ENCODE data around the gene KCTD16.

The KCTD16 gene

DNA sequence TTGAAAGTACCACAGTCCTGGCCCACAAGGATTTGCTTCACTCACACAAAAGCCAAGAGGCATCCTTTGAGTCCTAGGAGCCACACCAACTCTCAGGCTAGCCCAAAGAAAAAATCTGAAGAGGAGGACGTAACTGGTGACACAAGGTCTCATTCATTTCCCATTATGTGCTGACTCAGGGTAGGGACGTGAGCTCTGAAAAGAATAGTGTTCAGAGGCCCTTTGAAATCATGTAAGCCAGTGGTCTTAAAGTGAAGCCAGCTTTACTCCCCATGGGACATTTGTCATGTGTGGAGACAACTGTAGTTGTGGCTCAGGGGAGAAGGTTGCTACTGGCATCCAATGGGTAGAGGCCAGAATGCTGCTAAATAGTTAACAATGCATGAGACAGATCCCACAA is 332.4 kb downstream of the KCTD16 start:
- TF ChIP-seq, protein P1, sequence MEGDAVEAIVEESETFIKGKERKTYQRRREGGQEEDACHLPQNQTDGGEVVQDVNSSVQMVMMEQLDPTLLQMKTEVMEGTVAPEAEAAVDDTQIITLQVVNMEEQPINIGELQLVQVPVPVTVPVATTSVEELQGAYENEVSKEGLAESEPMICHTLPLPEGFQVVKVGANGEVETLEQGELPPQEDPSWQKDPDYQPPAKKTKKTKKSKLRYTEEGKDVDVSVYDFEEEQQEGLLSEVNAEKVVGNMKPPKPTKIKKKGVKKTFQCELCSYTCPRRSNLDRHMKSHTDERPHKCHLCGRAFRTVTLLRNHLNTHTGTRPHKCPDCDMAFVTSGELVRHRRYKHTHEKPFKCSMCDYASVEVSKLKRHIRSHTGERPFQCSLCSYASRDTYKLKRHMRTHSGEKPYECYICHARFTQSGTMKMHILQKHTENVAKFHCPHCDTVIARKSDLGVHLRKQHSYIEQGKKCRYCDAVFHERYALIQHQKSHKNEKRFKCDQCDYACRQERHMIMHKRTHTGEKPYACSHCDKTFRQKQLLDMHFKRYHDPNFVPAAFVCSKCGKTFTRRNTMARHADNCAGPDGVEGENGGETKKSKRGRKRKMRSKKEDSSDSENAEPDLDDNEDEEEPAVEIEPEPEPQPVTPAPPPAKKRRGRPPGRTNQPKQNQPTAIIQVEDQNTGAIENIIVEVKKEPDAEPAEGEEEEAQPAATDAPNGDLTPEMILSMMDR (IDR thresholded peaks at IDR 0.05; ENCODE audit: low read depth, low read length, missing control alignments): no peak
- DNase-seq (ENCODE audit: extremely low read depth, low read depth): no peak
- H3K4me3 ChIP-seq (replicated peaks; ENCODE audit: low read depth, low read length): no peak overlapping the region

DNA sequence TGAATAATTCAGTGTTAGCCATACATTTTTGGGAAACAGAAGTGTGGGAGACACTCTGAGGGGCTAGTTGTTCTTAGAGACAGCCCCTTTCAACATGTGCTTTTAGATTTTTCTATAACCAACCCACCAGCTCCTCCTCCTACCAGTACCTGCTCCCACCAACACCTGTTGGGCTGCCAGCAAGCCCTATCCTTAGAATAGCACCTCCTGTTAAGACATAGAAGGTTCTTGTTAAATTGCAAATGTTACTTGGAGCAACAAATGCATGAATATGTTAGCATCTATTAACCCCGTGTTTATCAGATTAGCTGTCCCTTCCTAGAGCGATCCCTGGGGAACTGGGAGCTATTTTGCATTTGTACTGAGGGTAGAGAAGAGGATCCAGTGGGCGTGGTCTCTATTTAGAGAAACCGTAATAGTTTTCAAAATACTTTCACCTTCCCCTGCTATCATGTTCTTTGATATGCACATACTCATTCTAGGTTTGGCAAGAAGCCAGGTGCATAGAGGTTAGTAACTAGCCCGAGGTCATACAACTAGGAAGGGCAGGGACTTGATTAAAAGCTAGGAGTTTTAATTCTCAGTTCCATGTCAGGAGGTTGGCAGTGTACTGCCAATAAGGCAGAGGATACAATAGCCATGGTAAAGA is 334.4 kb downstream of the KCTD16 start:
- no peak overlapping the region for H3K4me3 ChIP-seq (replicated peaks; ENCODE audit: low read depth, low read length)
- DNase-seq (ENCODE audit: extremely low read depth, low read depth): no peak

DNA sequence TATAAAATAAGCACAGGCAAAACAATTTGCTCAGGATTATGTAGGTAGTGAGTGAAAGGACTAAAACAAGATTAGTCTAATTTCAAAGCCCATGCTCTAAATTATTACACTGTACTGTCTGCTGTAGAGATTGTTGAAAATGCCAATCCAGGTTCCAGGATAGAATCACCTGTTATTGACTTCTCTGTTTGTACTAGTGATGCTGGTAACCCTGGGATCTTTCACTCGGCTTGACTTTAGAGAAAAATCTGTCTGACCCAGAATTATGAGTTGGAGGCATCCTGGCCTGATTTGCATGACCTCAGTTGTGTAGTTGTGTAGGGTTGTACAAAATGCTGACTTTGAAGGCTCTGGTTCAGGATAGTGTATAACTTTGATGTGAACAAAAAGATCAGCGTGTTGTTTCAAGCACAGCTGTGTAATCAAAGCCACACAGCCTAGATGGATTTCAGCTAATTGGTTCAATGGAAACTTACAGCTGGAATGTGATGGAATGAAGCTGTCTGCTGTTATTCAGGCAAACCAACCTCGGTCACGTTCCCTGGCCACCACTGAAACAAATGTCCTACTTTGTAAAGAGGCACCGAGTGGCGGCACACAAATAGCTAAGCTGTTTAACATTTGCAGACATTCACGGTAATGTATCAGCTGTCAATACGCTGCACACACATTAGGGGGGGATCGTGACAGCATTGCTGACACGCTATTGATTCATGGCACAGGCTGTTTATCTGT is 340.3 kb downstream of the KCTD16 start:
- DNase-seq (ENCODE audit: extremely low read depth, low read depth): no peak
- no peak overlapping the region for H3K4me3 ChIP-seq (replicated peaks; ENCODE audit: low read depth, low read length)
- TF ChIP-seq, protein P1 (IDR thresholded peaks at IDR 0.05; ENCODE audit: low read depth, low read length, missing control alignments): no peak

More for the DNA sequence above, 334.4 kb downstream of the KCTD16 start:
- TF ChIP-seq, protein P1 (IDR thresholded peaks at IDR 0.05; ENCODE audit: low read depth, low read length, missing control alignments): no peak

DNA sequence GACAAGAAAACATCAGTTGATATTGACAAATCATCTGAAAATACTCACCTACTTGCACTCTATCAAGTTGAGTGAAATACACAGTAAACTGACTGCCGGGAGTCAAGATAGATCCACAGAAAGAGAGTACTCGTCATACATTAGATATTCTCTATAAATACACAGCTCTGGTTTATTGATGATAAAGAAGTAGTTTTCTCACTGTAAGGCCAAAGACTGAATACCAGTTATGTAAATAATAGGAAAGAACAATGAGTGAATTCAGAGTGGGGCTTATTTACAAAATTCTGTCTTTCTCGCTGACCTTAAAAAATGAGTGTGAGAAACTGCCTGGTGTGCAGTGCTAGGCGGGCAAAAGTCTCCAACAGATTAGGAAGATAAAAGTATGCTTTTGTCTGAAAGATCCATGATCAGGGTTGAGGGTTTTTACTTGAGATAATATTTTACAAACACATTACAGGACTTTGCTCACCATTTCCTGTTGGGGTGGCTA is 341.0 kb downstream of the KCTD16 start:
- no peak for DNase-seq (ENCODE audit: extremely low read depth, low read depth)
- TF ChIP-seq, protein P1 (IDR thresholded peaks at IDR 0.05; ENCODE audit: low read depth, low read length, missing control alignments): no peak
- H3K4me3 ChIP-seq (replicated peaks; ENCODE audit: low read depth, low read length): no peak overlapping the region

DNA sequence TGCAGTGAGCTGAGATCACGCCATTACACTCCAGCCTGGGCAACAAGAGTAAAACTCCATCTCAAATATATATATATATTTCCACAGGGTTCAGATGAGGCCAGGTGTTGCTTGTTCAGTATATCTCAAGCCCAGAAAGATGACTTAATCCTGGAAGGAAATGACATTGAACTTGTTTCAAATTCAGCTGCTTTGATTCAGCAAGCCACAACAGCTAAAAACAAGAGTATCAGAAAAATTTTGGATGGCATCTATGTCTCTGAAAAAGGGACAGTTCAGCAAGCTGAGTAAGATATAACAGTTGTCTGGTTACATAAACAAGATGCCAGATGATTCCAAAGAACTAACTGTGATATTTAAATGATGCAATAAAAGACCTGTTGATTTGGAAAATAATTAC is 352.0 kb downstream of the KCTD16 start:
- no peak overlapping the region for H3K4me3 ChIP-seq (replicated peaks; ENCODE audit: low read depth, low read length)
- DNase-seq (ENCODE audit: extremely low read depth, low read depth): no peak
- TF ChIP-seq, protein P1 (IDR thresholded peaks at IDR 0.05; ENCODE audit: low read depth, low read length, missing control alignments): no peak

DNA sequence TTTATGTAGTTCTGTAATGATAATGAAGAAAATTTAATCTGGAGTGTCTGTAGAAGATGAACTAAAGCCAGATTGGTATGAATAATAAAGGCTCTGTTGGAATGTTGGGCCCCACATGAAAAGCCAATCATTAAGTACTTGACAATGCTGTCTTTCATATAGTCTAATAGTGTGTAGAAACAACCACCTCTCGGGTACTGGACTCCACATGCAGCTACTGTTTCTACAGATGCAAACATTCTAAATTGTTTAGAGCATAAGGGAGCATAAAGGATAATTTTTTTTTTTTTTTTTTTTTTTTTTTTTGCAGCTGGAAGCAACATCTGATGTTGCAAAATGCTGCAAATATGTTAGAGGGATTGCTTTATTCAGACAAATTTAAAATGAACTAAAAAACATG is 354.3 kb downstream of the KCTD16 start:
- TF ChIP-seq, protein P1 (IDR thresholded peaks at IDR 0.05; ENCODE audit: low read depth, low read length, missing control alignments): no peak
- H3K4me3 ChIP-seq (replicated peaks; ENCODE audit: low read depth, low read length): no peak overlapping the region
- DNase-seq (ENCODE audit: extremely low read depth, low read depth): no peak
